KG1 (cell line): ENCODE measurements around the gene CNGB1.
"Not testable (repeated sequence)": the region's sequence is repeated elsewhere in the genome, so short reads cannot be mapped to it uniquely, and the experiment has no call there.

Experiments used
- DNase-seq: peaks from one replicate; lab custom pipeline; 2025; lab: John Stamatoyannopoulos, UW

CNGB1 gene

GRCh38 chr16:57926041-57926440 is 44.9 kb downstream of the CNGB1 start:
- DNase-seq: no peak

- DNase-seq: no peak
Observed at GRCh38 chr16:57925310-57925709, 45.6 kb downstream of the CNGB1 start.

DNA sequence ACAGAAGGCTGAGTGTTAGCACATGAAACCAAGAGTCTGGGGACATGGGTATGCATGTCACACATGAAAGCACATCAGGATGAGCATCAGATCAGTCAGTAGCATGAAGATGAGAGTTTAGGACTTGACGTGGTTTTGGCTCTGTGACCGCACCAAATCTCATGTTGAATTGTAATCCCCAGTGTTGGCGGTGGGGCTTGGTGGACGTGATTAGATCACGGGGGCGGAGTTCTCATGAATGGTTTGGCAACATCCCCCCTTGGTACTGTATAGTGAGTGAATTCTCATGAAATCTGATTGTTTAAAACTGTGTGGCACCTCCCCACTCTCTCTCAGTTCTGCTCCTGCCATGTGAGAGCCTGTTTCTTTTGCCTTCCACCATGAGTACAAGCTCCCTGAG is 46.4 kb downstream of the CNGB1 start:
- DNase-seq: no peak

DNA sequence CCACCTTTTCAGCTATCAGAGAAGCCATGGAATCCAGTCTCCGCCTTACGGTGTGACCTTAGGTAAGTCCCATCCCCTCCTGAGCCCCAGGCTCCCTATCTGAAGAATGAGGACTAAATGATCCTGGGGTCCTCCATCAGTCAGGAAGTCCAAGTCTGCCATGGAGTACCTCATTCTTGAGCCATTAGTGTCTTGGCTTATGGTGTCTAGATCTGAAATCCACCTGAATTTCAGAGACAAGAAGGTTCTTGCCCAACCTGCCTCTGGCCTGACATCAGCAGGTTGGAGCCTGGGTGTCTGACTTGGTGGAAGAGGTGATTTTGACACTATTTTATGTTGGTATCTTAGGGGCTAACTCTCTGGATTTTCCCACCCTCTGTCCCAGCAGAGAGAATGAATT is 47.1 kb downstream of the CNGB1 start:
- no peak for DNase-seq

- no peak for DNase-seq
Observed at GRCh38 chr16:57923418-57923817, 47.5 kb downstream of the CNGB1 start.

- no peak for DNase-seq
Observed at GRCh38 chr16:57920880-57921229, 50.1 kb downstream of the CNGB1 start.

DNA sequence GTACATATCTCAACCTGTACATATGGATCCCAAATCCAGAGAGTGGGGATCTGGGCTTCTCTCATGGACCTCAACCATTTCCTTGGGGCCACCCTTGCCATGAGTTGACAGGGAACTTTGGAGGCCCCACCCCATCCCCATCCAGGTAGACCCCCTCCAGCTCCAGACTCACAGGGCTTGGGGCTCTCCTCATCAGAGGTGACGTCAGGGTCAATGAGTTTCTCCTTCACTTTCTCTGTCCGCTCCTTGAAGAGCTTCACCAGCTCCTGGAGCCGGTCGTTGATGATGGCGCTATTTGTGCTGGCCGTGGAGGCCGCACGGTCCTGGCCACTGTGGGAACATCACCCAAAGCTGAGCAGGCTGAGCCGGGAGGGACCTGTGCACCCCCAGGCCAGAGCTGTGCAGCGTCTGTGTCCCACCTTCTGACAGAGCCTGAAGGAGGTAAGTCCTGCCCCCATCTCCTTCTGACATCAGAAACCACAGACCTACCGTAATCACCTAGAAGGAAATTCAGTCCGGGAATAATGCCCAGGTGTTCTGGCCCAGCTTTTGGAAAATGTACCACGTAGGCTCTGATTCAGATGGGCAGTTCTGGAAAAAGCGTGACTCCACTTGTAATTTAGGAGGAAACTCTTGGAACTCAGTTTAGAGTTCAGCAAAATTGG is 50.6 kb downstream of the CNGB1 start:
- no peak for DNase-seq

DNA sequence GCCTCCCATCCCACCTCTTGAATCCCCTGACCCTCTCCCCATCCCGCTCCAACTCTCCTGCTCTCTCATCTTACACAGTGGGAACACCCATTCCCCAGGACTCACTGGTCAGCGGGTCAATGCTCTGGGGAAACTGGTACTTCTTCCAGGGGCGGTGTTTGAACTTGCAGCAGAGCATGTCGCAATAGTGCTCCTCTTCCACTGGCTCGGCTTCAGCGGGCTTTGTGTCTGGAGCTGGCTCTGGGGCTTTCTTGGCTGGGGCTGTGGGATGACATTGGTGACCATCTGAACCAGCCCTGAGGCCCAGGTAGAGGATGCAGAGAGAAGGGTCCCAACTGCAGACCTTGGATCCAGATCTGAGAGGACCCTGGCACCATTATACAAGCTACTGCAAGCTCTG is 51.9 kb downstream of the CNGB1 start:
- DNase-seq: no peak

DNA sequence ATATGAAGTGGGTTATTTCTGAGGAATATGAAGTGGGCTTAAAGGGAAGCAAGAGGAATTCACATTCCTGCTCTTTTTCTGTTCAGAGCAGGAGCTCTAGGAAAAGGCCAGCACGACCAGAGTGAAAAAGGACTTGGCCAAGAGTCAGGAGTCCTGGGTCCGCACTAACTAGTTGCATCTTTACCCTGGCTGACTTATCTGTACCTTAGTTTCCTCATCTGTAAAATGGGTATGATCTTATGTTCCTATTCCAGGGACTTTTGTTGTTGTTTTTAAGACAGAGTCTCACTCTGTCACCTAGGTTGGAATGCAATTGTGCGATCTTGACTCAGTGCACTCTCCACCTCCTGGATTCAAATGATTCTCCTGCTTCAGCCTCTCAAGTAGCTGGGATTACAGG is 52.5 kb downstream of the CNGB1 start:
- DNase-seq: no peak

DNA sequence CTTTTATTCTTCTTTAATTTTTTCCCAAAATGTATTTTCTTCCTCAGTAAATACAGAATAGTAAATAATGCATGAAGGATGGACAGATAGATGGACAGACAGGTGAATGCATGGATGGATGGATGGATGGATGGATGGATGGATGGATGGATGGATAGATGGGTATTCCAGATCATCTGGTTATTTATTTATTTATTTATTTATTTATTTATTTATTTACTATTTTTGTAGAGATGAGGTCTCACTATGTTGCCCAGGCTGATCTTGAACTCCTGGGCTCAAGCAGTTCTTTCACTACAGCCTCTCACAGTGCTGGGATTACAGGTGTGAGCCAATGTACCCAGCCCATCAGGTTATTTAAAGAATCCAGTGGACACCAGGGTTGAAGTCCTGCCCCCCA is 53.0 kb downstream of the CNGB1 start:
- DNase-seq: not testable (repeated sequence)

- not testable (repeated sequence) for DNase-seq
Observed at GRCh38 chr16:57917489-57917888, 53.4 kb downstream of the CNGB1 start.

- DNase-seq: no peak
Observed at GRCh38 chr16:57916735-57917438, 54.0 kb downstream of the CNGB1 start.

DNA sequence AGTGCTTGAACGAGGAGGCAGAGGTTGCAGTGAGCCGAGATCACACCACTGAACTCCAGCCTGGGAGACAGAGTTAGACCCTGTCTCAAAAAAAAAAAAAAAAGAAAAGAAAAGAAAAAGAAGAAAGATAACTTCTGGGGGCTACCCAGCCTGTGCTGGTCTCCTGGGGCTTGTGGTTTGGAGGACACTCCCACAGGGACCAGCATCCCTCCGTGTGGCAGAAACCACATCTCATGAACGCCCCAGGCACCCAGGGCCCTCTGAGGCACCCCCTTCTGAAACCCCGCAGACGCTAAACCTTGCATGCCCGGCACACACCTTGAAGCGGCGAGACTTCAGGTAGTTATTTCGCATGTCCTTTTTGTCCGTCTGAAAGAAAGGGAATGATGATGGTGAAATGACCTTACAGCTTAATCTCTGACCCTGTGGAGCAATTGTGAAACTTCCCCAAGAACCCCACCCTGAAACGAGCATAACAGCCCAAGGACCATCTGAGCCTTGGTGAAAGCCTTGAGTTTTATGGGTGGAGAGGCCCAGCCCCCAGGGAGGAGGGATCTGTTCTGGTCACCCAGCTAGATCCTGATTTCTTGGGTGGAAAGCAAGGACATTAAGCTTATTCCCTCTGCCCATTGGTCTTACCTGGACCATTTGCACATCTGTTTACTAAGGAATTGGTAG is 55.0 kb downstream of the CNGB1 start:
- DNase-seq: no peak

DNA sequence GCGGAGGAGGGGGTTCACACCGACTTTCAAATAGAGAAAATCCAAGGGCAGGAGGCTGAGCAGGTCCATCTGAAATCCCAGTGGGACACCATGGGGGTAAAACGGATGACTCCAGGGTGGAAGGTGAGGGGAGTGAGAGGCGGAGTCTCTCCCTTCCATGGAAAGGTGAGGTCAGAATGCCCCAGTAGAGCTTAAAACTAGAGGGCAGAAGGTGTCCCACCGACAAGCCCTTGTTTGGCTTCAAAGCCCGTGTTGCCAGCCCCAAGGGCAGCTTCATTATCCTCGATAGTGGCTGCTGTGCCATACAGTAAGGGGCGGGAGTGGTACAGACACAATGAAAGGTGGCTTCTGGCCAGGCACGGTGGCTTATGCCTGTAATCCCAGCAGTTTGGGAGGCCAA is 55.7 kb downstream of the CNGB1 start:
- no peak for DNase-seq

- DNase-seq: no peak
Observed at GRCh38 chr16:57914244-57915173, 56.4 kb downstream of the CNGB1 start.

GRCh38 chr16:57912529-57913260 is 58.2 kb downstream of the CNGB1 start:
- no peak for DNase-seq

GRCh38 chr16:57911743-57912142 is 59.2 kb downstream of the CNGB1 start:
- DNase-seq: no peak

DNA sequence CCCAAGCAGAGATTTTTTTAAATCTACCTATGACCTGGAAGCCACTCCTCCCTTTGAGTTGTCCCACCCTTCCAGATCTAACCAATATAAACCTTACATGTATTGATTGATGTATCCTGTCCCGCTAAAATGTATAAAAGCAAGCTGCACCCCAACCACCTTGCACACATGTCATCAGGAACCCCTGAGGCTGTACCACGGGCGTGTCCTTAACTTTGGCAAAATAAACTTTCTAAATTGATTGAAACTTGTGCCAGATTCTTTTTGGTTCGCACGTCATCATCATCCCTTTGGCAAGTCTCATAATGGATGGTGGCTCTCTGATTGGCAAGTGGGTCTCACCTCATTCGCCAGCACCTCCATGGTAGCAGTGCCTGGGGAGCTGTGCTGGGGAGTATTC is 60.2 kb downstream of the CNGB1 start:
- DNase-seq: no peak

- DNase-seq: no peak
Observed at GRCh38 chr16:57908409-57908987, 62.4 kb downstream of the CNGB1 start.

- no peak for DNase-seq
Observed at GRCh38 chr16:57906382-57907316, 64.3 kb downstream of the CNGB1 start.
